22Rv1 (cell line): ENCODE measurements around the gene CD7.
A peak's percentile ranks its signal among the peaks of the same experiment; 100 is the strongest.

Source experiments
- ZFX ChIP-seq: fragments of 450-650 bp; IDR thresholded peaks from 2 replicates; pipeline ENCODE4 v1.6.1; 2017; ENCODE audit warnings: antibody characterized with exemption, borderline replicate concordance
- TF ChIP-seq, protein P1 (sequence below): fragments of 450-650 bp; IDR thresholded peaks from 2 replicates; pipeline ENCODE4 v1.5.1; 2017; ENCODE audit warnings: mild to moderate bottlenecking

DNA sequence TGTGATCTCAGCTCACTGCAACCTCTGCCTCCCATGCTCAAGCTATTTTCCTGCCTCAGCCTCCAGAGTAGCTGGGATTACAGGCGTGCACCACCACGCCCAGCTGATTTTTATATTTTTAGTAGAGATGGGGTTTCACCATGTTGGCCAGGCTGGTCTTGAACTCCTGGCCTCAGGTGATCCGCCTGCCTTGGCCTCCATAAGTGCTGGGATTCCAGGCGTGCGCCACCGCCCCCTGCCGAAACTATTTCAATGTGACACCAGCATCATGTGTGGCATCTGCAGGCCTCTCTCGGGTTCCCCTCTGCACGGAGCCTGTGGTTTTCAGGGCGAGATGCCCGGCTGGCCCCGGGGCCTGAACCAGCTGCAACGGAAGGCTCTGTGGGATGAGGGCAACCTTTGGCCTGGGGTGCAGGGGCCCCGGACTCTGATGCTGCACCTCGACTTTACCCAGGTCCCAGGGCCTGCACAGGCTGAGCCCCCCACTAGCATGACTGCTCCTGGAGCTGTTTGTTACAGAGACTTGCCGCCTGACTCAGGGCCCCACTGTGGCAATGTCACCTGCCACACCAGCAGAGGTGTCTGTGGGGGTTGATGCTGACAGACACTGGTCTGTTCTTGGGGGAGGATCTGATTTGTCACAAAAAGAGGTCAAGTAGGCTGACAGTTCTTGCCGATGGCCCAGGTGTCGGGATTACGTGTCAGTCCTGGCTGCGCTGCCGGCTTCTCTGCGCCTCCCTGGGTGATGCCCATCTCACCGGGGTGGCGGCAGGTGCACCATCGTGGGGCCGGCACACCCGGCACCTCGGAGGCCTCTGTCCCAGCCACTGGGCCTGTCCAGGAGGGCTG lies 33.0 kb upstream of the CD7 start:
- TF ChIP-seq, protein P1, sequence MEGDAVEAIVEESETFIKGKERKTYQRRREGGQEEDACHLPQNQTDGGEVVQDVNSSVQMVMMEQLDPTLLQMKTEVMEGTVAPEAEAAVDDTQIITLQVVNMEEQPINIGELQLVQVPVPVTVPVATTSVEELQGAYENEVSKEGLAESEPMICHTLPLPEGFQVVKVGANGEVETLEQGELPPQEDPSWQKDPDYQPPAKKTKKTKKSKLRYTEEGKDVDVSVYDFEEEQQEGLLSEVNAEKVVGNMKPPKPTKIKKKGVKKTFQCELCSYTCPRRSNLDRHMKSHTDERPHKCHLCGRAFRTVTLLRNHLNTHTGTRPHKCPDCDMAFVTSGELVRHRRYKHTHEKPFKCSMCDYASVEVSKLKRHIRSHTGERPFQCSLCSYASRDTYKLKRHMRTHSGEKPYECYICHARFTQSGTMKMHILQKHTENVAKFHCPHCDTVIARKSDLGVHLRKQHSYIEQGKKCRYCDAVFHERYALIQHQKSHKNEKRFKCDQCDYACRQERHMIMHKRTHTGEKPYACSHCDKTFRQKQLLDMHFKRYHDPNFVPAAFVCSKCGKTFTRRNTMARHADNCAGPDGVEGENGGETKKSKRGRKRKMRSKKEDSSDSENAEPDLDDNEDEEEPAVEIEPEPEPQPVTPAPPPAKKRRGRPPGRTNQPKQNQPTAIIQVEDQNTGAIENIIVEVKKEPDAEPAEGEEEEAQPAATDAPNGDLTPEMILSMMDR, result peak; percentile 44
- no peak for TF ChIP-seq ZFX
